ENCODE data around the gene PLPP3. TPM values are rescaled to one million over a fixed set of nuclear protein-coding genes. Genes with fewer than 3 reads are reported as not detected.

The PLPP3 gene
- total and polyA plus RNA-seq, 2 of the 8 experiments (the other 6 are each of a cell fraction or from before 2014, with no cell fraction given), result 33.2 to 42.0 TPM

DNA sequence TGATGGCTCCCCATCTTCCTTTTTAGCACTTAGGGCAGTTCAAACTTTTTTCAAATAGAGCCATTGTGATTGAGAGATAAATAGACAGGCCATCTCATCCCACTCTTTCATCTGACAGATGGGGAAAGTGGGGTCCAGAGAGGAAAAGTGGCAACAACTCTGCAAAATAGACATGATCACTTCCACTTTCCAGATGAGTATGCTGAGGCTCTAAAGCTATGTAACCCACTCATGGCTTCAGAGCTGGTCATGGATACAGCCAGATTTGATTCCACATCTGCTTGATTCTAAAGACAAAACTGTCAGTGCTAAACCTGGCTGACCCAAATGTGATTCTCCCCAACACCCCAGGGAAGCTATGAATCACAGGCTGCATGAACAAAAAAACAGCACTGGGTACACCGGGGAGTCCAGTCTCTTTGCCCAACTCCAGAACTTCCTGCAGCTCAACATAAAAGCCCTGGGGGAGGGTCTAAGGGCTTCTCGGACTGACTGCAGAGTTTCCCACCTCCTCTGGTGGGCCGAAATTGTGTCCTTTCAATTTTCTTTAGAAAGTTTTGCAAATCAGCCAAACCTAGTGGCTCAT is 59.3 kb downstream of the PLPP3 start:
- H4K8ac ChIP-seq (ENCODE audit: extremely low read depth, insufficient read depth, low read length), result no peak overlapping the region
- H3K14ac ChIP-seq (ENCODE audit: insufficient read length), result no peak overlapping the region
- H2BK12ac ChIP-seq (ENCODE audit: low read depth, low read length), result no peak overlapping the region
- H2BK120ac ChIP-seq (replicated peaks; ENCODE audit: low read depth, low read length), result no peak overlapping the region
- H3K4ac ChIP-seq (replicated peaks; ENCODE audit: insufficient read length, low read depth, low read length), result no peak overlapping the region
- no peak overlapping the region for H3K27ac ChIP-seq (ENCODE audit: low read depth, low read length)
- no peaks in the 10 kb centered on the region for H4K20me1 ChIP-seq (replicated peaks in 1 of 2; ENCODE audit: control insufficient read depth in 1 of 2, insufficient read depth in 2 of 2, low read length in 2 of 2)
- H4K5ac ChIP-seq (ENCODE audit: insufficient read length, low read depth, low read length), result no peak overlapping the region
- no peak overlapping the region for H3K56ac ChIP-seq (replicated peaks; ENCODE audit: insufficient read length, low read depth, low read length)
- H2BK15ac ChIP-seq (ENCODE audit: low read length), result no peak overlapping the region
- TF ChIP-seq, protein P1, sequence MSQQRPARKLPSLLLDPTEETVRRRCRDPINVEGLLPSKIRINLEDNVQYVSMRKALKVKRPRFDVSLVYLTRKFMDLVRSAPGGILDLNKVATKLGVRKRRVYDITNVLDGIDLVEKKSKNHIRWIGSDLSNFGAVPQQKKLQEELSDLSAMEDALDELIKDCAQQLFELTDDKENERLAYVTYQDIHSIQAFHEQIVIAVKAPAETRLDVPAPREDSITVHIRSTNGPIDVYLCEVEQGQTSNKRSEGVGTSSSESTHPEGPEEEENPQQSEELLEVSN (IDR thresholded peaks at IDR 0.05), result no peak
- no peak for TF ChIP-seq SP4 (IDR thresholded peaks at IDR 0.05; ENCODE audit: low read length)
- no peak overlapping the region for H3K23ac ChIP-seq (ENCODE audit: insufficient read length)
- no peaks in the 10 kb centered on the region for H3K9me3 ChIP-seq (ENCODE audit: insufficient read depth in 2 of 2, low read depth in 1 of 2, low read length in 1 of 2)
- H2AK5ac ChIP-seq (ENCODE audit: low read depth, low read length), result no peak overlapping the region
- DNase-seq (ENCODE audit: low read depth in 1 of 2, low spot score in 2 of 2), result no peak
- ChIA-PET CTCF (ENCODE audit: partially characterized antibody) (interaction anchor here (1.4 to 1.9 kb wide), 3 partner anchors 13 to 45 kb away, joined by 3 to 5 read pairs (median 3); no protein-coding TSS in a partner anchor), POLR2A (ENCODE audit: partially characterized antibody) (interaction anchor here (0.7 to 0.8 kb wide), 2 partner anchors 9 to 45 kb away, joined by 3 read pairs; no protein-coding TSS in a partner anchor)
- H4K91ac ChIP-seq (replicated peaks; ENCODE audit: insufficient read length, low read length), result no peak overlapping the region
- no peak overlapping the region for H3K9ac ChIP-seq (replicated peaks in 1 of 4; ENCODE audit: extremely low read depth in 1 of 4, low read depth in 3 of 4, low read length in 3 of 4)
- no peaks in the 10 kb centered on the region for H3K27me3 ChIP-seq (replicated peaks in 1 of 4; ENCODE audit: control insufficient read depth in 3 of 4, extremely low read depth in 1 of 4, insufficient read depth in 3 of 4, low read length in 3 of 4)
- peaks cover 0 to 18% (median 9%) of the 10 kb centered on the region in 4 experiments; a peak in 4 of 7 replicates for H3K4me1 ChIP-seq (replicated peaks in 1 of 4; ENCODE audit: control insufficient read depth in 3 of 4, insufficient read depth in 4 of 4, low read length in 3 of 4)
- no peak overlapping the region for H3K18ac ChIP-seq (ENCODE audit: extremely low read depth, low read length)
- no peak overlapping the region for H3K4me3 ChIP-seq (ENCODE audit: extremely low read depth in 1 of 4, insufficient read depth in 2 of 4, low read depth in 3 of 4, low read length in 4 of 4)
- WGBS, 2 experiments (ENCODE audit: extremely low coverage in 1 of 2, insufficient coverage in 1 of 2, insufficient read length in 1 of 2, insufficient replicate concordance in 2 of 2, low coverage in 1 of 2, low lambda C conversion rate in 2 of 2, missing lambda C conversion rate in 1 of 2), result 90% methylated on average over 3 of the region's 3 CpGs; no CpG with 5 or more reads in 1 of the 2 experiments
- FAIRE-seq, result no peak
- H2BK5ac ChIP-seq (ENCODE audit: low read depth, low read length), result no peak overlapping the region
- no peaks in the 10 kb centered on the region for H3K23me2 ChIP-seq (ENCODE audit: low read depth, low read length)
- H2BK20ac ChIP-seq (ENCODE audit: low read length), result no peak overlapping the region
- no peak overlapping the region for H3K4me2 ChIP-seq (ENCODE audit: insufficient read depth in 1 of 2, low read depth in 2 of 2, low read length in 2 of 2)
- no peak overlapping the region for H2AFZ ChIP-seq (ENCODE audit: low read length)
- peaks cover 14 to 91% (median 33%) of the 10 kb centered on the region in 4 experiments for H3K36me3 ChIP-seq (ENCODE audit: control insufficient read depth in 2 of 4, insufficient read depth in 4 of 4, low read length in 3 of 4)
- H3K79me1 ChIP-seq (ENCODE audit: low read depth, low read length), result peaks cover 11% of the 10 kb centered on the region; the same call in 1 of the 2 replicates
- peaks cover 2 to 60% of the 10 kb centered on the region in 2 experiments; a peak in 3 of 4 replicates for H3K79me2 ChIP-seq (ENCODE audit: control insufficient read depth in 1 of 2, insufficient read depth in 2 of 2, low read length in 2 of 2)

All from H1 (cell line).